ENCODE results near the gene KDM6A.
"Not testable (repeated sequence)": the region's sequence is repeated elsewhere in the genome, so short reads cannot be mapped to it uniquely, and the experiment has no call there.

KDM6A gene

DNA sequence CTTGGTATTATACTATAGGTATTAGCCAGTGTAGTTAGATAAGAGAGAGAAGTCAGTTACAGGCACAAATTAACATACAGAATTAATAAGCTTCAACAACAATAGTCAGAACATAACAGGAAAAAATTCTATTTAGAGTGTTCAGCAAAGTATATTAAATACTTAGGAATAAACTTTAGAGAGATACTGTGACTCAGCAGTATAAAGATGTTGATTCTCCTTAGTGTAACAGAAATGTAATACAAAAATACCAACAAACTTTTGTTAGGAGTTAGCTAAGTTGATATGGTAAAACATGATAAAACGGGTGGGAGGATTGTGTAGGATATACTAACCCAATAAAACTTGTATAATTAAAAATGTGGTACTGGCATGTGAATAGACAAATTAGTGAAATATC is 173.4 kb downstream of the KDM6A start:
- H3K4me3 ChIP-seq (ENCODE audit: low read length): no peak overlapping the region
- no peak for DNase-seq (ENCODE audit: low read depth)
- TF ChIP-seq CTCF (IDR thresholded peaks at IDR 0.05; ENCODE audit: insufficient read depth, low read depth, low read length, missing control alignments): no peak

DNA sequence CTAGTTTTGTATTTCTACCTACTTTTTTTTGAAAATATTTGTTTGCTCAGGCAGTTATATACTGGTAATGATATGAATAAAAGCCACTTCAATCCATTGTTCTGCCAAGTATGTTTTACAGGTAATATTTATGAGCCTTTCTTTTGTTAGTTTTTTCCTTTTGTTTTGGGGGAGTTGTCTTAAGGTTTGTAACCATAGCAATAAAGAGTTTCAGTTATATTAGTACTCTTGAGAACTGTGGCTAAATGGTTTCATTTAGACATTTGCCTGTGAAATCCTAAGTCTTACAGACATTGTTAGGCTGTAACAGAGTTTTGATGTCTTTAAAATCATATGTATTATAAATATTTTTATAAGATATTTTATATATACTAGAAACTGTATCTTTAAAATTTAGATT is 177.6 kb downstream of the KDM6A start:
- H3K4me3 ChIP-seq (ENCODE audit: low read length): no peak overlapping the region
- TF ChIP-seq CTCF (IDR thresholded peaks at IDR 0.05; ENCODE audit: insufficient read depth, low read depth, low read length, missing control alignments): no peak
- DNase-seq (ENCODE audit: low read depth): no peak

DNA sequence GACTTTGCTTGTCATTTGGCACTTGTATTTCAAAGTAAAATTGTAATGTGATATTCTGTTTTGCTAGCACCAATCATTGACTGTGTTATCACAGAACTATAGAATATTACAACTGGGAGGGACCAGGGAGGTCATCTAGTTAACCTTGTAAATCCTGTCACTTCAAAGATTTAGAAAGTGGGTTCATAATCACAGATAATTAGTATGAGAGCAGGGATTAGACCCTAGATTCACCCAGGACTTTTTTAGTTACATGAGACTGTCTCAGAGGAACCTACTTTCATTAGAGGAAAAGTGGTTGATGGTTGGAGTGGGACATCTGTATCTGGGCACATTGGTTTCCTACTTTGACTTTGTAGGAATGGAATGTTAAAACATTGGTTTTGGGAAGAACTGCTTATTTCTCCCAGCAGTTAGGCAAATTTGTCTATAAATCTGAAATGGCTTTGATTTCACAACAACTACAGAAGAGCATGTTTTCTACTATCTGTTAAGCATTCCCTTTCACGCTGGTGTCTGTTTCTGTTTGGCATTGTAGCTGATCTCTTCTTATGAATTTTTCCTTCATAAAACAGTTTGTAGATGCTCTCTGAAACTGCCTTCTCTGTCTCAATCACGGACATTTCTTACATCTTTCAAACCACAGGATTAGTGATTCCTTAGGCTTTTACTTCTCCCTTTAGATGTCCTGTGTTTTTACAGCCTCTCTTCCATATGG is 183.6 kb downstream of the KDM6A start:
- H3K4me3 ChIP-seq (ENCODE audit: low read length): no peak overlapping the region
- no peak for TF ChIP-seq CTCF (IDR thresholded peaks at IDR 0.05; ENCODE audit: insufficient read depth, low read depth, low read length, missing control alignments)
- DNase-seq (ENCODE audit: low read depth): no peak

- not testable (repeated sequence) for DNase-seq (ENCODE audit: low read depth); H3K4me3 ChIP-seq (ENCODE audit: low read length)
Measured at GRCh38 chrX:45059906-45060305, 186.9 kb downstream of the KDM6A start.

GRCh38 chrX:45063319-45064095 is 190.5 kb downstream of the KDM6A start:
- H3K4me3 ChIP-seq (ENCODE audit: low read length): no peak overlapping the region
- no peak for TF ChIP-seq CTCF (IDR thresholded peaks at IDR 0.05; ENCODE audit: insufficient read depth, low read depth, low read length, missing control alignments)
- peak; percentile 76 for DNase-seq (ENCODE audit: low read depth)

GRCh38 chrX:45068569-45068968 is 195.6 kb downstream of the KDM6A start:
- TF ChIP-seq CTCF (IDR thresholded peaks at IDR 0.05; ENCODE audit: insufficient read depth, low read depth, low read length, missing control alignments): no peak
- H3K4me3 ChIP-seq (ENCODE audit: low read length): no peak overlapping the region
- DNase-seq (ENCODE audit: low read depth): no peak

DNA sequence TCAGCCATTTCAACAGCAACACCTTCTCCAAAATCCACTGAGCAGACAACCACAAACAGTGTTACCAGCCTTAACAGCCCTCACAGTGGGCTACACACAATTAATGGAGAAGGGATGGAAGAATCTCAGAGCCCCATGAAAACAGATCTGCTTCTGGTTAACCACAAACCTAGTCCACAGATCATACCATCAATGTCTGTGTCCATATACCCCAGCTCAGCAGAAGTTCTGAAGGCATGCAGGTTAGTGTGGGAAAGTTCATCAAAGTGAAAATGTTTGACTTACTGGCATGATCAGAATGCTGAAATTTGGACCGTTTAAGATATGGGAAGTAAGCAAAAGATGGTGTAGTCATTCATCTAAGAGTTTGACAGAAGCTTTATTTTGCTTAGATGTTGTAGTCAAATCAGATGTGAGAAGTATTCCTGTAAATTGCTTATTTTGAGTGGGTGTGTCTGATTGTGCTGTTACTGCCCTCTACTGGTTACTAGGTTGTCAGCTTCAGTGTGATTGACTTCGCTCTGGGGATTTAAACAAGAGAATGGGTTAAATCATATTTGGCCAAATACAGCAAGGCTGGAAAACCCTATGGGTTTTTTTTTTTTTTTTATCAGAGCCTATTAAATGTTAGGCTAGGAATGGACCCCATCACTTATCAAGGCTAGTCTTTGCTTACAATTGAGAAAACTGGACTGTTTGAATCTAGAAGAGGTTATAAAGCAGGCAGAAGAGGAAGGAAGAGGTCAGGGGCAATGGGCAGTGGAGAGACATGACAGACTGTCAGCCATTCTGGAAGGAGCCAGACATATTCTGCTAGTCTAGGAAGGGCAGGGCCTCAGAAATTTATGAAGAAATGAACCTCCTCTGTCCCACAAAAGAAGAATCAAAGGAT is 197.4 kb downstream of the KDM6A start:
- peak; percentile 62 for TF ChIP-seq CTCF (IDR thresholded peaks at IDR 0.05; ENCODE audit: insufficient read depth, low read depth, low read length, missing control alignments)
- DNase-seq (ENCODE audit: low read depth): peak; percentile 46
- no peak overlapping the region for H3K4me3 ChIP-seq (ENCODE audit: low read length)

DNA sequence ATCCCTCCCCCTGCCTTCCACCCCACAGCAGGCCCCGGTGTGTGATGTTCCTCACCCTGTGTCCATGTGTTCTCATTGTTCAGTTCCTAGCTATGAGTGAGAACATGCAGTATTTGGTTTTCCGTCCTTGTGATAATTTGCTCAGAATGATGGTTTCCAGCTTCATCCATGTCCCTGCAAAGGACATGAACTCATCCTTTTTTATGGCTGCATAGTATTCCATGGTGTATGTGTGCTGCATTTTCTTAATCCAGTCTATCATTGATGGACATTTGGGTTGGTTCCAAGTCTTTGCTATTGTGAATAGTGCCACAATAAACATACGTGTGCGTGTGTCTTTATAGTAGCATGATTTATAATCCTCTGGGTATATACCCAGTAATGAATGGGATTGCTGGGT is 200.0 kb downstream of the KDM6A start:
- not testable (repeated sequence) for DNase-seq (ENCODE audit: low read depth); H3K4me3 ChIP-seq (ENCODE audit: low read length)
